GM12865 (cell line): Measurements from ENCODE around the gene CENPP.

Experiments
- DNase-seq: peaks from one replicate; pipeline ENCODE4 v3.0.0; 2010; ENCODE audit warnings: low read depth
- H3K4me3 ChIP-seq: 2 replicates; pipeline ENCODE4 v1.5.1; 2011; ENCODE audit warnings: mild to moderate bottlenecking, low read depth, low read length, control low read depth
- TF ChIP-seq, protein P1 (sequence below): IDR thresholded peaks from 2 replicates; pipeline ENCODE4 v1.5.1; 2011; ENCODE audit warnings: low read length, control low read depth, low read depth, inconsistent platforms; ENCODE audit not compliant: insufficient read depth; ENCODE audit errors: missing control alignments

The CENPP gene

DNA sequence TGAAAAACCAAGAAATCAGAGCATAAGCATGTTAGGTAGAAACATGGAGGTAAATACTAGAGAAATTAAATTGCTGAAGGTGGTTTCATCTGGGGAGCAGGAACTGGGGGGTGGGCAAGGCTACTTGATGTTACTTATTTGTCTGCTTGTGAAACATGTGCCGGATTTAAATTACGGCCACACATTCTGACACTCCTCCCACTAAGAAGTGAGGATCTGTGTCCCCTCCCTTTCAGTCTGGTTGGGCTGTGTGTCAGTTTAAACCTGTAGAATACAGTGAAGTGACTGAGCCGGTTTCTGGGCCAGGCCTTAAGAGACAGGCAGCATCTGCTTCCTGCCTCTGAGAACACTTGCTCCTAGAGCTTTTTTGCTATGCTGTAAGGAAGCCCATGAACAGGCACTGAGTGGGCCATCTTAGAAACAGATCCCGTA lies 29.9 kb upstream of the CENPP start:
- TF ChIP-seq, protein P1, sequence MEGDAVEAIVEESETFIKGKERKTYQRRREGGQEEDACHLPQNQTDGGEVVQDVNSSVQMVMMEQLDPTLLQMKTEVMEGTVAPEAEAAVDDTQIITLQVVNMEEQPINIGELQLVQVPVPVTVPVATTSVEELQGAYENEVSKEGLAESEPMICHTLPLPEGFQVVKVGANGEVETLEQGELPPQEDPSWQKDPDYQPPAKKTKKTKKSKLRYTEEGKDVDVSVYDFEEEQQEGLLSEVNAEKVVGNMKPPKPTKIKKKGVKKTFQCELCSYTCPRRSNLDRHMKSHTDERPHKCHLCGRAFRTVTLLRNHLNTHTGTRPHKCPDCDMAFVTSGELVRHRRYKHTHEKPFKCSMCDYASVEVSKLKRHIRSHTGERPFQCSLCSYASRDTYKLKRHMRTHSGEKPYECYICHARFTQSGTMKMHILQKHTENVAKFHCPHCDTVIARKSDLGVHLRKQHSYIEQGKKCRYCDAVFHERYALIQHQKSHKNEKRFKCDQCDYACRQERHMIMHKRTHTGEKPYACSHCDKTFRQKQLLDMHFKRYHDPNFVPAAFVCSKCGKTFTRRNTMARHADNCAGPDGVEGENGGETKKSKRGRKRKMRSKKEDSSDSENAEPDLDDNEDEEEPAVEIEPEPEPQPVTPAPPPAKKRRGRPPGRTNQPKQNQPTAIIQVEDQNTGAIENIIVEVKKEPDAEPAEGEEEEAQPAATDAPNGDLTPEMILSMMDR: no peak
- no peak overlapping the region for H3K4me3 ChIP-seq
- peak; percentile 31 for DNase-seq

DNA sequence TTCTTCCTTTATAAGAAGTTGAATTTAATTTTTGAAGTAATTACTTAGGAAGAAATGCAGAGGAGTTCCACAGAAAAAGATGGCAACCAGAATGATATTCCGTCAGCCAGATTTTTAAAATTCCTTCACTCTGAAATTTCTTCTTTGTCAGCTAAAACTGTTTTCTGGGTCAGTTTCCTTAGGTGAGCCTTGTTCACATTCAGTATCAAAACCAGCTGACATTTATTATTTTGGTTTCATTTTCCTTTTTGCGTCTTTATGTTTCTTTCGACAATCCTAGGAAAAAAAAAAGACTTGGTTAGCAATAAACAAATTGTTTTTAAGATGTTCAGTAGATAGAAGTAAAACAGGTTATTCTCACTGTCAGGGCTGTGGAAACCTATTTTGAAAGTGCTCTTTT lies 28.1 kb upstream of the CENPP start:
- TF ChIP-seq, protein P1: no peak
- no peak for DNase-seq
- H3K4me3 ChIP-seq: peak overlapping the region; percentile 28

DNA sequence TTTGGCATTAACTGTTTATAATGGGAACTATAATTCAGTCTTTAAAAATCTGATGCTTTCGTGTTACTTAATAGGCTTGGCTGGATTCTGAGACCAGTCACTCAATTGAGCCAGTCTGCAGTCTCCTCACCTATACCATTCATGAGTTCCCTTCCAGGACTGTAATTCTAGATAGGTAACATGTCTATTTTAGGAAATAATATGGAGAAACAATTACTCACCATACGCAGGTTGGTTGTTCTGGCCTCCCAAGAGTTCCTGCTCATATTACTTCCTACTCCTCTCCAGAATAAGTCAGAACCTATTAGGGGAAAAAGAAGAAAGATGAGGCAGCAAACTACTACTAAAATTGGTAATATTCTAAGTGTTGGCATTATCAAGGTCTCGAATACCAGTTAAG lies 27.7 kb upstream of the CENPP start:
- DNase-seq: no peak
- TF ChIP-seq, protein P1: no peak
- H3K4me3 ChIP-seq: peak overlapping the region; percentile 28

DNA sequence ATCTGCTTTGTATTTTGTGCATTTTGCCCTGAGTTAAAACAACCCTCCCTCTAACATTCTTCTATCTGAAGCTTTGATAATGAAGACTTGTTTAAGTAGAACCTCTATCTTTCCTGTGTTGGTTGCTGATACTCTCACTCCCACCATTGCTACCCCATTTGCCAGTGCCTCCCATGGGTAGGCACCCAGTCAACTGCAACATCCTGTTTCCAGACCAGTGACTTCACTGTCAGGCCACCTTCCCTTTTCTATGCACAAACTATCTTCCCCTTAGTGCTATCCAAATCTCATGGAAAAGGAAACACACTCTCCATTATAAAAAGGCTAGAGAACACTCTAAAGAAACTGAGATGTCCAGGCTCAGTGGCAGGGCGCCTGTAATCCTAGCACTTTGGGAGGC lies 26.6 kb upstream of the CENPP start:
- H3K4me3 ChIP-seq: no peak overlapping the region
- peak; percentile 51 for DNase-seq
- TF ChIP-seq, protein P1: no peak

DNA sequence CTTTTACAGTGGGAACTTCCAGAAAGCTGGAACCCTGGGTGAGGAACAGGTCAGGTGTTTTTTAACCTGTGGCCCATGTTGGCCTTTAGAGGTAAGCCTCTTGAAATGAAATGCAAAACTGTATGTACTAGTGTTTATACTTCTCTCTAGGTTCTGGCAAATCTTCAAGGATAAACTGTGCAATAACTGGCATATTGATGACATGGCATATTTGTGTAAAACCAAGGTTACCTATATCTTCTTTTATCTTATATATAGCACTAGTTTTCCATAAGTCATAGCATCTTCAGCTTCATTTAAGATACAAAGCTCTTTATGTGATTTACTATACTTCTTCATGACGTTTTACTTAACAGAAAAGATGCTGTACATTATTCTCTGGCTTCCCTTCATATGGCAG lies 24.8 kb upstream of the CENPP start:
- TF ChIP-seq, protein P1: no peak

DNA sequence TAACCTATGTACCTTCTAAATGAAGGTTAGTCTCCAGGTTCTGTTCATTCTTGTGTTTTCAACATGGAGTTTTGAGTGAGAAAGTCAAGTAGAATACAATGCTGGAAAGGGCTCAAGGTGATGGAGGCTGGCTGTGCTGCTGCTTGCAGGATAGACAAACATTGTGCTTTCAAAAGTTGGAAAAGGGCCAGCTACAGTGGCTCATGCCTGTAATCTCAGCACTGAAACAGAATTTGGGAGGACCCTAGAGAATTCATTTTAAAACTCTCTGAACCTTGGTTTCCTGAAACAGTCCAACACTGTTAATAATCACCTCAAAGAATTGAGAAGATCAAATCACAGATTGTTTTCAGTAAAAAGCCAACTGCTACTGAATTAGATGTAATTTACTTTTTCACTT lies 16.9 kb upstream of the CENPP start:
- H3K4me3 ChIP-seq: no peak overlapping the region
- DNase-seq: peak; percentile 10
- TF ChIP-seq, protein P1: no peak

More for the DNA sequence above, 24.8 kb upstream of the CENPP start:
- no peak for DNase-seq
- H3K4me3 ChIP-seq: no peak overlapping the region

DNA sequence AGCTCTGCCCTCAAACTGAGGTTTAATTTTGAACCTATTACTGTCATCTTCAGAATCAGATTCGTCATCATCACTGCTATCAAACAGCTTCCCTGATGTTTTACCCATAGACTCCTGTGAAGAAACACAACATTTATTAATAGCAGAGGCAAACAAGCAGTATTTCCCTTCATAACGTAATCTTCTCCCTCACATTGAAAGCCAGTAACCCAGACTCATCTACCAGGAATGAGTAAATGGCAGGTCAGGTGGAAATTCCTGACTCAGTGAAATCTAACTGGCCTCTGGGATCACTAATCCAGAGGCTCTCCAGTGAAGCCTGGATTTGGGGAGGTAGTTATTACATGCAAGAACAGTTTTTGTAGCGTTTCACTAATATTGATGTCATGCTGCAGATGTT lies 15.2 kb upstream of the CENPP start:
- no peak for DNase-seq
- no peak overlapping the region for H3K4me3 ChIP-seq
- TF ChIP-seq, protein P1: no peak
